ENCODE results near the gene SCN9A.

- TF ChIP-seq CTCF (conservative IDR thresholded peaks at IDR 0.05; ENCODE audit: low read depth, low read length) = no peak
- no peak for TF ChIP-seq MXI1 (IDR thresholded peaks at IDR 0.05; ENCODE audit: borderline replicate concordance, low read depth, low read length)
- TF ChIP-seq POLR2A (IDR thresholded peaks at IDR 0.05; ENCODE audit: low read depth, low read length) = no peak
- no peak for TF ChIP-seq SMC3 (IDR thresholded peaks at IDR 0.05; ENCODE audit: low read depth, low read length)
- TF ChIP-seq MAFK (IDR thresholded peaks at IDR 0.05; ENCODE audit: low read depth, low read length) = no peak
- TF ChIP-seq RCOR1 (IDR thresholded peaks at IDR 0.05; ENCODE audit: insufficient replicate concordance, low read length) = no peak
These were observed 36.9 kb downstream of the SCN9A start for GRCh38 chr2:166338831-166339339.
